ENCODE results near the gene TTYH1.

Gene TTYH1

DNA sequence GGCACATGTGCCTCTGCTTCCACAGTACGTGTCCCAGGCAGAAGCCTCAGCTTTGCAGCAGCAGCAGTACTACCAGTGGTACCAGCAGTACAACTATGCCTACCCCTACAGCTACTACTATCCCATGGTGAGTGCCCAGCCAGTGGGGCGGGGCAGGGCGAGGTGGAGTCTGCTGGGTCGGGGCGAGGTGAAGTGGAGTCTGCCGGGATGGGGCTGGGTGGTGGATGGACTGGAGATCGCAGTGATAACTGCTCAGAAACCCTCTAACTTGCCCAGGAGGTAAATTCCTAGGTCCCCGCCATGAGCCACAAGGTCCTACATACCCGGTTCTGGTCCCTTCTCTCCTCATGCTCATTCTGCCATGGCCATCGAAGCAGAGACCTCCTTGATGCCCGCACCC is 37.4 kb downstream of the TTYH1 start:
- CTCF ChIA-PET, result no interaction called here
- POLR2A ChIA-PET, result interaction anchor here (2.0 kb wide), 1 partner anchor 9 kb away, joined by 5 read pairs; no protein-coding TSS in a partner anchor
- DNase-seq (ENCODE audit: extremely low spot score), result no peak
- TF ChIP-seq FOXK2 (IDR thresholded peaks at IDR 0.05), result no peak
- TF ChIP-seq FOXA1 (IDR thresholded peaks at IDR 0.05), result no peak
- TF ChIP-seq ARNT (IDR thresholded peaks at IDR 0.05), result no peak
- TF ChIP-seq ELF4 (IDR thresholded peaks at IDR 0.05), result no peak
- TF ChIP-seq LEF1 (IDR thresholded peaks at IDR 0.05; ENCODE audit: borderline replicate concordance), result no peak
- TF ChIP-seq NFRKB (IDR thresholded peaks at IDR 0.05), result no peak
- no peak for TF ChIP-seq FOXM1 (IDR thresholded peaks at IDR 0.05; ENCODE audit: borderline replicate concordance)
- TF ChIP-seq PKNOX1 (IDR thresholded peaks at IDR 0.05), result no peak
- TF ChIP-seq SUZ12 (IDR thresholded peaks at IDR 0.05), result no peak
- no peak for TF ChIP-seq TARDBP (IDR thresholded peaks at IDR 0.05)
- no peak for TF ChIP-seq BHLHE40 (IDR thresholded peaks at IDR 0.05; ENCODE audit: borderline replicate concordance)
- TF ChIP-seq SP1 (IDR thresholded peaks at IDR 0.05), result no peak
- TF ChIP-seq ZNF384 (IDR thresholded peaks at IDR 0.05), result no peak

- DNase-seq (ENCODE audit: extremely low spot score), result no peak
- ChIA-PET CTCF (no interaction called here), POLR2A (interaction anchor here (0.7 to 2.0 kb wide), 2 partner anchors 8 to 9 kb away, joined by 3 to 5 read pairs; partner anchors contain the start of gene LENG9)
- no peak for TF ChIP-seq FOXM1 (IDR thresholded peaks at IDR 0.05; ENCODE audit: borderline replicate concordance)
- no peak for TF ChIP-seq FOXA1 (IDR thresholded peaks at IDR 0.05)
- TF ChIP-seq ELF4 (IDR thresholded peaks at IDR 0.05), result no peak
- no peak for TF ChIP-seq HDGF (IDR thresholded peaks at IDR 0.05; ENCODE audit: borderline replicate concordance)
- TF ChIP-seq FOXK2 (IDR thresholded peaks at IDR 0.05), result no peak
- TF ChIP-seq SP1 (IDR thresholded peaks at IDR 0.05), result no peak
- no peak for TF ChIP-seq SUZ12 (IDR thresholded peaks at IDR 0.05)
- TF ChIP-seq PKNOX1 (IDR thresholded peaks at IDR 0.05), result no peak
- TF ChIP-seq L3MBTL2 (conservative IDR thresholded peaks at IDR 0.05), result no peak
- no peak for TF ChIP-seq NFRKB (IDR thresholded peaks at IDR 0.05)
- TF ChIP-seq ZNF384 (IDR thresholded peaks at IDR 0.05), result no peak
- no peak for TF ChIP-seq TARDBP (IDR thresholded peaks at IDR 0.05)
- TF ChIP-seq LEF1 (IDR thresholded peaks at IDR 0.05; ENCODE audit: borderline replicate concordance), result no peak
- no peak for TF ChIP-seq CTBP1 (IDR thresholded peaks at IDR 0.05; ENCODE audit: borderline replicate concordance)
- no peak for TF ChIP-seq BHLHE40 (IDR thresholded peaks at IDR 0.05; ENCODE audit: borderline replicate concordance)
- TF ChIP-seq ARNT (IDR thresholded peaks at IDR 0.05), result no peak
Observed at GRCh38 chr19:54453921-54454780, 38.9 kb downstream of the TTYH1 start.

DNA sequence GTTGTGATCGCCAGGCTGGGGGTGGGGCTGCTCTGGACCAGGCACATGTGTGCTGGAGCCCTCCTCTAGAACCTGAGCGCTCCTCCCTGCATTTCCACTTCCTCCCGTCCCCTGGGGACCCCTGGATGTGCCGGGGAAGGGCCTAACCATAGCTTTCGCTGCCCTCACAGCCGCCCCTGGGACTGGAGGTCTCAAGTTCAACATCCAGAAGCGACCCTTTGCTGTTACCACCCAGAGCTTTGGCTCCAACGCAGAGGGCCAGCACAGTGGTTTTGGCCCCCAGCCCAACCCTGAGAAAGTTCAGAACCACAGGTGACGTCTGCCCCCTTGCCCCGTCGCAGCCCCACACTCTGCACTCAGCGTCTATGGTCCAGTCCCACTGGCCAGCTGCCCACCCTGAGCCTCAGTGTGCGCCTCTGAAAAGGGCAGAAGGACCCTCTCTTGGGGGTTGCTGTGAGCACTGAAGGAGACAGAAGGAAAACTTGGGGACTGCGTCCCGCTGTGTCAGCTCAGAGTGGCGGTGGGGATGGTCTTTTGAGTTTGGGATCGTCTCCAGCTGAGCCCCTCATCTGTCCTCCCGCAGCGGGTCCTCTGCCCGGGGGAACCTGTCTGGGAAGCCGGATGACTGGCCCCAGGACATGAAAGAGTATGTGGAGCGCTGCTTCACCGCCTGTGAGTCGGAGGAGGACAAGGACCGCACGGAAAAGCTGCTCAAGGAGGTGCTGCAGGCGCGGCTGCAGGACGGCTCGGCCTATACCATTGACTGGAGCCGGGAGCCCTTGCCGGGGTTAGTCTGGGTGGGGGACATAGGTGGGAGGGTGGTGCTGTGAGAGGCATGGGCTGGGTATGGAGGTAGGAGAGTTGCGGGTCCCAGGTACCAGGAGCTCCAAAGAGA is 39.8 kb downstream of the TTYH1 start:
- TF ChIP-seq PKNOX1 (IDR thresholded peaks at IDR 0.05), result no peak
- TF ChIP-seq ELF4 (IDR thresholded peaks at IDR 0.05), result no peak
- TF ChIP-seq BHLHE40 (IDR thresholded peaks at IDR 0.05; ENCODE audit: borderline replicate concordance), result no peak
- TF ChIP-seq SP1 (IDR thresholded peaks at IDR 0.05), result no peak
- TF ChIP-seq FOXK2 (IDR thresholded peaks at IDR 0.05), result no peak
- TF ChIP-seq CTBP1 (IDR thresholded peaks at IDR 0.05; ENCODE audit: borderline replicate concordance), result no peak
- no peak for DNase-seq (ENCODE audit: extremely low spot score)
- POLR2A ChIA-PET, result interaction anchor here (0.7 to 2.0 kb wide), 2 partner anchors 7 to 9 kb away, joined by 3 to 5 read pairs; partner anchors contain the start of gene LENG9
- CTCF ChIA-PET, result no interaction called here

DNA sequence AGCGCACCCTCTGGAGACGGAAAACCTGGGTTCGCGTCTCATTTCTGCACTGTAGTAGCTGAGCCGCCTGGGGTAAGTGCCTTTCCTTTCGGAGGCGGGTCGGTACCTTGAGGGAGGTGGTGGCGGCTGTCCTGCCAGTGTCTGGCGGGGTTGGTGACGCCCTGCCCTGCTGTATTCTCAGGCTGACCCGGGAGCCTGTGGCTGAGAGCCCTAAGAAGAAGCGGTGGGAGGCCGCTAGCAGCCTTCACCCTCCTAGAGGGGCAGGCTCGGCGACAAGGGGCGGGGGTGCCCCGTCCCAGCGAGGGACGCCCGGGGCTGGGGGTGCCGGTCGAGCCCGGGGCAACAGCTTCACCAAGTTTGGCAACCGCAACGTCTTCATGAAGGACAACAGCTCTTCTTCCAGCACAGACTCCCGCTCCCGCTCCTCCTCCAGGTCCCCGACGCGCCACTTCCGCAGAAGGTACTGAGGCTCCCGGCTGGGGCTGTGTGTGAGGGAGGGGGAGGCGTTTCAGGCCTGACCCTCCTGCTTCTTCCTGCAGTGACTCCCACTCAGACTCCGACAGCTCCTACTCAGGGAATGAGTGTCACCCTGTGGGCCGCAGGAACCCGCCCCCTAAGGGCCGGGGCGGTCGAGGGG is 40.6 kb downstream of the TTYH1 start:
- DNase-seq (ENCODE audit: extremely low spot score), result no peak
- no peak for TF ChIP-seq HDGF (IDR thresholded peaks at IDR 0.05; ENCODE audit: borderline replicate concordance)
- ChIA-PET CTCF (no interaction called here), POLR2A (no interaction called here)

- TF ChIP-seq LEF1 (IDR thresholded peaks at IDR 0.05; ENCODE audit: borderline replicate concordance) (no peak), L3MBTL2 (conservative IDR thresholded peaks at IDR 0.05) (no peak), SP1 (IDR thresholded peaks at IDR 0.05) (no peak)
- POLR2A ChIA-PET, result no interaction called here
- no peak for DNase-seq (ENCODE audit: extremely low spot score)
- CTCF ChIA-PET, result interaction anchor here (0.6 kb wide), 1 partner anchor 223 kb away, joined by 6 read pairs; no protein-coding TSS in a partner anchor
Observed at GRCh38 chr19:54456423-54457373, 41.4 kb downstream of the TTYH1 start.

All from HEK293T (cell line).